Measurements from ENCODE around the gene DMD.
"Not testable (repeated sequence)": the region's sequence is repeated elsewhere in the genome, so short reads cannot be mapped to it uniquely, and the experiment has no call there.

DMD gene

DNA sequence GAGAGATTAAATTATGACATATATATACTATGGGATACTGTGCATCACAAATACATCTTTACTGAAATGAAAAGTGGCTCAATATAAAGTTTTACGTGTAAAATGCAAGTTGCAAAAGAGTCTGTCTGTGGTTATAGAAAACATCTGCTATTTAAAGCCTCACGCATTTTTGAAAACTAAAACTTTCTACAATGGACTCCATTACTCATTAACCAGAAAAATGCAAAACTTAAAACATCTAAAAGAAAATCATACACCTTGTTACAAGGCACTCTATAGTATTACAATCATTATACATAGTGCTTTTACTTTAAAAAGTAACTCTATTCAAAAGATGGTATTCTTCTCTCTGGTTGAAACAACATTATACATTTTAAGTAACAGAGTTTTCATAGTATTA lies 755.6 kb downstream of the DMD start:
- no peak for DNase-seq

DNA sequence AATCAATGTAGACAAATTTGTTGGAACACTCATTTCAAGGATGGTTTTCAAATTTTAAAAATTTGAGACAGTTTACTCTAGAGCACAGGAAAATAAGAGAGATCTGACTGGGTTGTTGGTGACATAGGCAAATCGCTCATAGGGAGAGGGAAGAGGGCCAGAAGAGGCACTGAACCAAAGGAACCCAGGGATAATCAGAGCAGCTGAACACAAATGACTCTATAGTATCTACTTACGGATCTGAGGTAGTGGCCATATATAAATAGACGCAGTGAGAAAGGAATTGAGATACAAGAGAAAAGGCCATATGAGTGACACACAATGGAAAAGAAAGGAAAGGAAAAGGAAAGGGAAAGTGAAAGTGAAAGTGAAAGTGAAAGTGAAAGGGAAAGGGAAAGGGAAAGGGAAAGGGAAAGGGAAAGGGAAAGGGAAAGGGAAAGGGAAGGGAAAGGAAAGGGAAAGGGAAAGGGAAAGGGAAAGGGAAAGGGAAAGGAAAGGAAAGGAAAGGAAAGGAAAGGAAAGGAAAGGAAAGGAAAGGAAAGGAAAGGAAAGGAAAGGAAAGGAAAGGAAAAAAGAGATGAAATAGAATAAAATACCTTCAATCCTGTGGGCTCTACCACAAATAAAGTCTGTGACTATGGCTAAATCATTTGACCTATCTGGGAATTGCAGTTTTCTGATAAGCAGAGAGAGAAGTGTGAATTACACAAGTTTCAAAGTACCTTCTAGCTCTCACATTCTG lies 759.2 kb downstream of the DMD start:
- no peak for DNase-seq

DNA sequence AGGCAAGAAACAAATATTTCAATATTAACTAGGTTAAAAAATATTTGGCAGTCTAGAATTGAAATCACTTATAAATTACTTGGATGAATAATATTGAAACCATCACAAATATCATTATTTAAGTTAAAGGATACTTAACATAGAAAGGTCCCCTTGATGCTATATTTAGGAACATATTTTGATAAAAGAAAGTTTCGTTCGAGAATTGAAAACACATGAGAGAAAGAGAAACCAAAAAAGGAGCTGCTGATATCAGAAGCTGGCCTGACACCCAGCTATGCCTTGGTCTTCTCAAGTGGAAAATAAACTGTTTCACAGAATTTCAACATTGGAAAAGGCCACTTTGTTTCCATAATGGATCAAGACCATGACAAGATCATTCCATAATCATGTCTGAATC lies 762.4 kb downstream of the DMD start:
- DNase-seq: no peak

DNA sequence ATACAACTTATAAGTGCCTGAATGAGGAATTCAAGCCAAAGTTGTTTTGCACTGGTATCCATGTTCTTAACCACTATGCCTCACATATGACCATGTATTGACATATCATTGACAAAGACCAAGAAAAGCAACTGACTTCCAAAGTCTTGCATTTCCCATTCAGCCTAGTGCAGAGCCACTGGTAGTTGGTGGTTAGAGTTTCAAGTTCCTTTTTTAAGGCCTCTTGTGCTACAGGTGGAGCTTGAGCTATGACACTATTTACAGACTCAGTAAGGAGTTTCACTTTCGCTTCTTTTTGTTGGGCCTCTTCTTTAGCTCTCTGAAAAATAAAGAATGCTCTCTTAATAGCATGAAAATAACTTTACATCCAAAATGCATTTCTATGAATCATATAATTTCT lies 763.0 kb downstream of the DMD start:
- peak in 3 of 4 experiments; percentile 15 to 36 (median 20) for DNase-seq

DNA sequence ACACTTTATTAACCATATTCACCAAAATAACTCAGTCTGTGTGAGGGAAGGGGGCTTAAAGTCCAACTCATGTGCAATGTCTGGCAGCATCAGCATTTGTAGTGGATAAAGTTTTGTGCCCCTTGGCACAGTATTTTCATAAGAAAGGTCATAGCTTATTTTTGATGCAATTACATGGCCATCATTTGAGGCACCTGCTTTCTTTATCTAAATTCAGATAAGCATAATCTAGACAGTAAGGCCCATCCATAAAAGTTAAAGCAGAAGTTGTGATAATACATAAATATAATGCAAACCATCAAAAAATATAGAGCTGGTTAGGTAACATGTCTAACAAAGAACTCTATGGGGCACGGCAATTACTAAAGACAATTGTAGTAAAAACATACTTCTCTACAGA lies 763.7 kb downstream of the DMD start:
- no peak for DNase-seq

DNA sequence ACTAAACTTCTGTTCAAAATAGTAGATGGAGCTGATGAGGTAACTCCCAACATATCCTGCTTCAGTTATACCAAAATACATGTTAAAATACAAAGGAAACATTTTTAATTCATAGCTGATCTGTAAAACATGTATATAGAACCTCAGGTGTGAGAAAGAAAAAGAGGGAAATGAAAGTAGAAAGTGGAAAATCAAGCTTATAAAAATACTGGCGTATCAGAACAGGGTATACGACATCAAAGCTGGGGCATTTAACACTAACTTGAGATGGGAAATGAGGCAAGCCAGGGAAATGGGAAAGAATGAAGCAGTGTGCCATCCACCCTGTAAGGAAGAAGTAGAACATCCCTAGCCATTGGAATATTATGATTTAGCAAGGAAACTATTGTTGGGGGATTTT lies 767.5 kb downstream of the DMD start:
- DNase-seq: no peak

DNA sequence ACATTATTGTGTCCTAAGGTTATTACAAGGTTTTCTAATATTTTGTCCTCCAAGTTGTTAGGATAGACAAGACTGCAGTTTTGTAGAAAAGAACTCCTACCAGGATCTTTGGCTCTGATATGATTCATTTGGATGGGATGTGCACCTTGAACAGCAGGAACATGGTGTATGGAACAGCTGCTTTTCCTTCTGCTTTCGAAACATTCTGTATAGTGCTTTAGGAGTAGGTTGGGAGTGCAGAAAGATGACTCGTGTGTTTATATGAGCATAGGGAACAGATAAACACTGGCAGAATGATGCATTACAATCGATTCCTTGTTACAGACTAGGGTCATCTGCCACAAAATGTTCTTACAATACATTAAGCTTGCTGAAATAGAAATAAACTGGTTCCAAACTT lies 790.1 kb downstream of the DMD start:
- no peak for DNase-seq

DNA sequence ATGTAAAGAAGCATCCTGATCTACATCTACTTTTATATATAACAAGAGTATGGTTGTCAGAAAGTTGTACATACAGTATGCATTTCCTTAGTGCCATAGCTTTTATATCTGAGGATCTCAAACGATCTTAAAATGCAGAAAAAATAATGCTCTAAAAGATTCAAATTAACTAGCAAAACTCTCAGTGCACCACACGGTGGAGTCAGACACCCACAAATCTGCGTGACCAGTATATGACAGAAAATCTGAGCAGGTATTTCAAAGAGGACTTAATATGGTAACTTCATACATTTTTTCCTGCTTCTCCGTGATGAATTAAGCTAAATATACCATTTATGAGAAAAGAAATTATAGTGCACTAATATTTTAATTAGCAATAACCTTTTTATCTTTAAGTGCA lies 803.0 kb downstream of the DMD start:
- peak in 3 of 4 experiments; percentile 0 to 2 (median 1) for DNase-seq

DNA sequence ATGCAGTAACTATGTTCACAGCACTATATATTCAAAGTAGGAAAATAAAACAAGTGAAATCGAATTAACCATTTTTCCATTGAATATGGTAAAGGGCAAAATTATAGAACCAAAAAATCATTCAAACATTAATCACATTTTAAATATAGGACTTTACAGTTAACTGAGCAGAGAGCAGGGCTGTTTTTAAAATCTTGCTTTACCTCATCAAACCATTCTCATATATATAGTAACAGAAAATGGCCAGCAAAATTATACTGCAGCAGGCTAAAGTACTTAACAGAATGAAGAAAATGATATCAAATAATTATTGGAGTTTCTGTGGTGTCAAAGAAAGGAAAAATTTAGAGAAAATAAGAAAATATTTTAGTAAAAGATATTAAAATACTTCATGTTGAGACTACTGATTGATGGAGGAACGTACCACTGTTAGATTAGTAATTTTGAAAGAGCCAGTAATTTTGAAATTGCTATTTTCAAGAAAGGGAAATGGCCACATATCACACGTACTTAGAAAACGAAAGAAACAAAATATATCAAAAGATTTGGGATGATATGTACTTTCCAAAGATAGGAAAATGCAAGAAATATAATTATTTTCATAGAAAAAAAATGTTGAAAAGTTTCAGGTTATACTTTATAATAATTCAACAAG lies 813.7 kb downstream of the DMD start:
- no peak for DNase-seq

DNA sequence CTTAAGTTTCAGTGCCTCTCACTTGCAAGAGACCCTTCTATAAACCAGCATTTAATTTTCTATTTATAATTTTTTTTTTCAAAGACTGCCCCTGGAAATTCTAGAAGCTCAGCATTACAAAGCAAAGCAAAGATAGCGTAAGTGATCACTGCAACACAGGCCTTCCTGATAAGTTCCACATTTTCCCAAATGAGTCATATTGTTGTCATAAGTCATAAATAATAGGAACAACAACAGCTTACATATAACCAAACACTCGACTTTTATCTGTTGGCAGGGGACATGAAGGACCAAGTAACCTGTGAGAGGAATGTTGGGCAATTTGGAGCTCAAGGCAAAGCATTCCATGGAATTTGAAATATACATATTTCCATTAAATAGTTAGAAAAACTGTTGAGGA lies 815.5 kb downstream of the DMD start:
- no peak for DNase-seq

DNA sequence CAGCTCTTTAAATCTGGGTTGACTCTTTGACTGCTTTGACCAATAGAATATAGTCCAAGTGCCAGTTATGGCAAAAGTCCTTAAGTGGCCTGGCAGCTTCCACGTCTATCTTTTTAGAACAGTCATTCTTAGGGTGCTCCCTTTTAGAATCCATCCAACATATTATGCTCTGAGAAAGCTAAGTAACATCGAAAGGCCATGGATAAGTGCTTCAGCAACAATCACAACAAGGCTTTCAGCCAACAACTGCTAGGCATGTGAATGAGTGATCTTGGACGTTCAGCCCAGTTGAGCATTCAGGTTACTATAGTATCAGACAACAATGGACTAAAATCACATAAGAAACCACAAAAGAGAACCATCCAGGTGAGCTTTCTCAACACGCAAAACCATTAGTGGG lies 818.7 kb downstream of the DMD start:
- DNase-seq: no peak

DNA sequence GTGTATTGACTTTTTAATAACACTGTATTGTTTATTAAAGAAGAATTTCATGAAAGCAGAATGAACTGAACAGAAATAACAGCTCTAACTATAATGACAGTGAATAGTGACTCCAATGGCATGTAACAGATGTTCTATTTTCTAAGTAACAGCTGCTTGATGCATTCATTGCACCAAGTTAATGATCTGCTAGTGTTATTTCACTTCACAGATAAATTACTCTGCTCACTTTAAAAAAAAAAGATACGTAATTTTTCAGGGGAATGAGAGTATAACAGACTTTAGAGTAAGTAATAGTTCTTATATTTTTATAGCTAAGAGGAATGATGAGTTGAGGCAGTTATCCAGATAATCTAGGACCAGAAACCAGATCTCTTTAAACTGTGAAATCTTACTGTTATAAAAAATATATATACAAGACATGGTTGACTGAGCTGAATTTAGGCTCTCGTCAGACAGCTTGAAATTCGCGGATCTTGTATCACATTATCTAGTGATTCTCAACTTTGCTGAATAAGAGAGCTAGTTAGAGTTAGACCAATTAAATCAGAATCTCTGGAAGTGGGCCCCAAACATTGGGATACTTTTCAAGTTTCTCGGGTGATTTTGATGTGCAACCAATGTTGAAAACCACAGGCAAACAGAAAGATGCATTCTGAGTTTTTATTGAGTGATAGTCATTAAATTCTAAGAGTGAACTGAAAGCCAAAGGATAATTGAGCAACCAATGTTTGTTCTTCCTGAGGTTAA lies 840.7 kb downstream of the DMD start:
- no peak for DNase-seq

DNA sequence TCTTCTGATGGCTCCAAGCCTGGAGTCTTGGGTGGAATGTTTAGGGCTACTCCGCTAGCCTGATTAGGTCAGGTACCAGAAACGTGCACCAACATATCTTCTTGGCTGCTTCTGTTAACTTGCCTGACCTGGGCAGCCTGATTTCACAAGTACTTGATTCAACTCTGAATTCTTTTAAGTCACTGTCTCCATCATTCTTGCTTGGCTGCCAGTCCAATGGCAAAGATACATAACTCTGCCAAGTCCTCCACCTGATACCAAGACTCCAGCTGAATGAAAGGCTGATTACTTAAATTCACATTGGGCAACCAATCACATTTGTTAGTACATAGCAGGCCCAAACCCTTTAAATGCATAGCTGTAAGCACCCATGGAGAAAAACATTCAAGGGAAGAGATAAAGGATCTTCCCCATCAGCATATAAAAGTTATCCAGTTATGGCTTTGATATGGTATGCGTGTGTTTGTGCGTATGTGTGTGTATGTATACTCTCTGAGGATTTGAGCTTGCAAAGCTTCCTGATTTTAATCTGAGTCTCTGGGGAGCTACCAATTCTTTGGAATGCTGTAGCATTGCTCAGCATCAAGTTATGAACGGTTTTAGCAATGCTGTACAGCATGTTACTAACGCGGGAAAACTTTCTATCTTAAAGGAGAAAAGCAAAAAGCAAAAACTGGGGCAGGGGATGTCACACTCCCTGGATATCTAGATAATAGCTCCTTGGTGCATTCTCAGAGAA lies 917.2 kb downstream of the DMD start:
- no peak for DNase-seq

DNA sequence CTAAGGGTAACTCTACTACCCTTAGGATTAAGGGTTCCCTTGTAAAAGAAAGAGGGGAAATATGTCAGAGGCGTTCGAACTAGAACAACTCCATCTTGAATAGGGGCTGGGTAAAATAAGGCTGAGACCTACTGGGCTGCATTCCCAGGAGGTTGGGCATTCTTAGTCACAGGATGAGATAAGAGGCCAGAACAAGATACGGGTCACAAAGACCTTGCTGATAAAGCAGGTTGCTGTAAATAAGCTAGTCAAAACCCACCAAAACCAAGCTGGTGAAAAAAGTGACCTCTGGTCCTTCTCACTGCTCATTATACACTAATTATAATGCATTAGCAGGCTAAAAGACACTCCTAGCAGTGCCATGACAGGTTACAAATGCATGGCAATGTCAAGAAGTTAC lies 922.0 kb downstream of the DMD start:
- no peak for DNase-seq

DNA sequence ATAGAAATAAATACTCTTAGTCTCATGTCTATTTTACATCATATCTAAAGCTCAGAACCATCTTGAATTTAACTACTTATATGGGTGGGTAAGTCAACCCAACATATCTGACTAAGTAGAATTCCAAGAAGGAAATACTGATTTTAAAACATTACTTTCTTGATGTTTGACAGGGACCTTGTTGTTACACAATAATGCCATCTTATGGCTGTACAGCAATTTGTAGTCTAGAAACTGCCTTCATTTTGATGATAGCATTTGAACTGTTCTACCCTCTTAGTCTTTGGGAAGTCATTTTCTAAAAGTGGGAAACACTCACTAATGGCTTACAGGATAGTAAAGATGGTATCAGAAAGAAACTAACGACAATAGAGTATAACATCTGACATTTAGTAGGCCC lies 929.5 kb downstream of the DMD start:
- no peak for DNase-seq

DNA sequence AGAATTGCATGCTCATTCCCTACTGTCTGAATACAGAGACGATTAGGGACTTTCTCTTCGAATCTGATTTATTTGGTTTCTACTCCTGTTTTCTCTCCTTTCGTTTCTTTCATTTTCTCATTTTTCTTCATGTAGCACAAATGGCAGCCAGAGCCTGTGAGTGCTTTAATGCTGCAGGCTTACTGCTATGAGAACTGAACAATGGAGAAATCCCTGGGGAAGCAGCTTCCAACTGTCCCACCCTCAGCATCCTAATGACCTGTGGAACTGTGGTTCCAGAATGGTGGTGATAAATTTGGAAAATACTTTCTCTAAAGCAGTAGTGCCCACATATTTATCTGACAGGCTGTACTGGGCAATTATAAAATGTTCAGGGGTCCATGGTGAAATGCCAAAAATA lies 930.4 kb downstream of the DMD start:
- DNase-seq: no peak

DNA sequence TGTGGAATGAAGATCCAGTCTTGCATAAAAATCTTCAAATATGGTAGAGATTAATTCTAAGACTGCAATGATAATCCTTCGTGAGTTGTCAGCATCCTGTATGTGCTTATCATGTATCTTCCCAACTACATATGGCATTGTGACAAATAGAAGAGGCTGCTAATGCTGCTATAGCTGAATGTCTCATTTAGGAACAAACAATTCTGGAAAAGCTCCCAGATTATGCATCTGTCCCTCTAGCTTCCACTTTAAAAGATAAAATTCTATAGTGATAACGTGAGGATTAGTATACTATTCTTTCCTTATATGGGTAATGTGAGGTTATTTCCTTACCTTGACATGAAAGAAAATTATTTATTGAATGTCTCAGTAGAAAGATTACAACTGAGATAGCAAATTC lies 930.9 kb downstream of the DMD start:
- no peak for DNase-seq

DNA sequence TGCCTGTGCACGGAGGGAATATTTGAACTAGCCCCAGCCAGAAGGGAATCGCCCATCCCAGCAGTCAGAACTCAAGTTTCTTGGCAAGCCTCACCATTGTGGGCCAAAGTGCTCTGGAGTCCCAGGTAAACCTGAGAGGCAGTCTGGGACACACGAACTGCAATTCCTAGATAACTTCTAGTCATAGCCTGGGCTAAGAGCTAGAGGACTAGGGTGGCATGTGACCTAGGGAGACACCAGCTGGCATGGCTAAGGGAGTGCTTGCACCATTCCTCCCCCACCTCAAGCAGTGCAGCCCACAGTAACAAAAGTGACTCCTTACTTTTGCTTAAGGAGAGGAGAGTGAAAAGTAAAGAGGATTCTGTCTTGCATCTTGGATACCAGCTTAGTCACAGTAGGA lies 935.2 kb downstream of the DMD start:
- no peak for DNase-seq

DNA sequence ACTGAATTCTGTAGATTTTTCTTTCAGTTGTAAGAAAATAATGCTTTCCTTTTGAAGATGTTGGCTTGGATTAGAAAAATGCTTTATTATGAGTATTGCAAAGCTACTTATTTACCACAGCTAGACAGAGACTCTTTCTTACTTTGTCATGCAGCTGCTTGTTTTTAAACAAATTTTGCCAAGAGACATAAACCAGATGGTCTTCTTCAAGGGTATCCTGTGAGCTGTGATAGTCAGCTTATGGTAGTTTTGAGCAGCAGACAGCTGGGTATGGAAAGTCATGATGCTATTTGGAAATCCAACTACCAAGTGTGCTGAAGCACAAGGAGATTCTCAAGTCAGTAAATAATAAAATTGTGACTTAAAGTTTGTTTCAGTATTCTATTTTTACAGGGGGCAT lies 941.5 kb downstream of the DMD start:
- no peak for DNase-seq

DNA sequence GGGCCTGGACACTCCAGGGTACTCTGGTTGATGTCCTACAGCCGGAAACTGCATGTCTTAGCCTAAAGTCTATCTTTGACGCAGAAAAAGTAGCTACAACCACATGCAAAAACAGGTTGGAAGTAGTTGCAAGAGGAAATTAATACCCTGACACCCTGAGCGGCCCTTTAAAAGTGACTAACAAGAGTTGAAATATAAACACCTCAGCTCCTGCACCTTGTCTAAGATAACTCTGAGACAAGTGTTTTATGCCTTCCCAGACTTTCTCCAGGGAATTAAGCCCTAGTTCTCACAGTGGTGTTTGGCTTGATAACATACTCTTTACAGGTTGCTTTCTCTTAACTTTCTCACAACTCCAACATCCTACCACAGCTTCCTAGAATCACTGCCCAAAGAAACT lies 943.1 kb downstream of the DMD start:
- DNase-seq: no peak

DNA sequence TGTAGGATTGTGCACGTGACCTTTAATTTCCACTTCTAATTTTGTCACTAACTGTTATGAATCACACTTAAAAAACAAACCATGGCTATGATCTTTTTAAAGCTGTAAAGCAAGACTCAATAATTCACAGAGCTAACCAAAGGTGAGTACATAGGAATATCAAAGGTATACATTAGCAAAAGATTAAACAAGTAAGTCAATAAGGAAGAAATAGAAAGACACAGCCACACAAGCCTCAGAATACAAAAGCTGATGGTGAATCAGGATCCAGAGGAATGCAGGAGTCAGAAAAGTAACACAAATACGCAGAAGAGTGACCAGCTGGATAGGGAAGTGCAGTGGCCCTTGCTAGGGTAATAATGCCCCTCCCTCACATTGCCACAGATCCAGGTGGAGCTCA lies 943.6 kb downstream of the DMD start:
- DNase-seq: no peak

DNA sequence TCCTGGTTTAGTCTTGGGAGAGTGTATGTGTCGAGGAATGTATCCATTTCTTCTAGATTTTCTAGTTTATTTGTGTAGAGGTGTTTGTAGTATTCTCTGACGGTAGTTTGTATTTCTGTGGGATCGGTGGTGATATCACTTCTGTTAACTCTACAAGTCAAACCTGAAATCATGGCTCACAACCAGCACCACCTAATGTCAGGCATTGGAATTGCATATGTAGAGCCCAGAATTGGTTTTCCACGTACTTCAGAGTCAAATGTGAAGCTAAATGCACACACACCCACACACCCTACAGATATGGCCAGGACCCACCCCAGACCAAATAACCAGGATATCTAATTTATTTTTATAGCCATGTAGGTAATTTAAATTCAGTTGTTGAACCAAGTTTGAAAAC lies 964.7 kb downstream of the DMD start:
- DNase-seq: not testable (repeated sequence)

DNA sequence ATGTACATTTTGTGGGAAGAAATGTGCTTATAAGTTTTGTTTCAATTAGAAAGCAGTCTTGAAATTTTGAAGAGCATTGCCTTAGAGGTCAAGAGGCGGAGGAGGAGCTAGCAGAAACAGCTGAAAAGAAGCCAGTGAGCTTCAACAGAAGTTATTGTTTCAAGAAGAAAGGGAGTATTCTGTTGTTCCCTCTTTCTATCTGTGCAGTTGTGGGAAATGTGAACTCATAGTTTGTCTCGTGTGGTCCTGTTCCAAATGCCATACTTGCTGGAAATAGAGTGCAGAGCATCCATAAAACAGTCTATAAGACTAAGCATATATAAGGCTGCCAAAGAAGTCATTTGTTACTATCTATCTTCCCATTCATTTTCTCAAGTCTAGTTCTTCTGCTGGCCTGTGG lies 1015.7 kb downstream of the DMD start:
- no peak for DNase-seq

Data from suppressor macrophage (primary cell).